Neural cell (in vitro differentiated cells): ENCODE results near the gene DGKD. TPM values are rescaled to one million over a fixed set of nuclear protein-coding genes. Genes with fewer than 3 reads are reported as not detected.

Source experiments
- H2AFZ ChIP-seq: fragments of 200-600, 300-800 bp; sonication (generic), shearing (Covaris generic); 2 replicates; pipeline ENCODE4 v1.6.0; 2014; ENCODE audit warnings: low read depth, mild to moderate bottlenecking, antibody characterized with exemption, low read length, moderate library complexity
- H3F3A ChIP-seq: fragments of 200-600 bp; shearing (Covaris generic); 2 replicates; pipeline ENCODE4 v1.6.1; 2016; ENCODE audit warnings: mild to moderate bottlenecking, moderate library complexity, mixed read lengths, antibody characterized with exemption, low read length; ENCODE audit not compliant: insufficient read depth, poor library complexity, severe bottlenecking
- H3K27ac ChIP-seq: fragments of 200-600, 300-800 bp; sonication (generic), shearing (Covaris generic); 2 replicates; pipeline ENCODE4 v1.5.1; 2014; ENCODE audit warnings: mild to moderate bottlenecking, low read length, moderate library complexity
- H3K27me3 ChIP-seq: fragments of 300-800, 200-600 bp; sonication (generic), shearing (Covaris generic); 2 replicates; pipeline ENCODE4 v1.6.0; 2014; ENCODE audit warnings: mild to moderate bottlenecking, low read depth, low read length, moderate library complexity; ENCODE audit not compliant: insufficient read depth
- H3K36me3 ChIP-seq: fragments of 300-800, 200-600 bp; sonication (generic), shearing (Covaris generic); 2 replicates; pipeline ENCODE4 v1.5.1; 2014; ENCODE audit warnings: mild to moderate bottlenecking, antibody characterized with exemption, low read length, moderate library complexity; ENCODE audit not compliant: insufficient read depth
- H3K4me2 ChIP-seq: fragments of 300-800, 200-600 bp; sonication (generic), shearing (Covaris generic); 2 replicates; pipeline ENCODE4 v1.6.0; 2014; ENCODE audit warnings: mild to moderate bottlenecking, low read length
- H3K4me3 ChIP-seq: fragments of 300-800, 200-600 bp; sonication (generic), shearing (Covaris generic); 2 replicates; pipeline ENCODE4 v1.5.1; 2014; ENCODE audit warnings: mild to moderate bottlenecking, low read length, moderate library complexity
- H3K79me2 ChIP-seq: fragments of 200-600 bp; shearing (Covaris generic); replicated peaks from 2 replicates; pipeline ENCODE4 v1.6.0; 2014; ENCODE audit warnings: mild to moderate bottlenecking, low read length, moderate library complexity; ENCODE audit not compliant: insufficient read depth
- H3K9ac ChIP-seq: fragments of 300-800, 200-600 bp; sonication (generic), shearing (Covaris generic); 2 replicates; pipeline ENCODE4 v1.6.1; 2016; ENCODE audit warnings: mild to moderate bottlenecking, low read length, mixed read lengths
- H3K9me2 ChIP-seq: fragments of 200-600 bp; shearing (Covaris generic); 2 replicates; pipeline ENCODE4 v1.6.1; 2016; ENCODE audit warnings: mild to moderate bottlenecking, low read length, mixed read lengths; ENCODE audit not compliant: insufficient read depth
- H3K9me3 ChIP-seq: fragments of 200-600, 300-800 bp; sonication (generic), shearing (Covaris generic); 2 replicates; pipeline ENCODE4 v1.6.1; 2016; ENCODE audit warnings: mild to moderate bottlenecking, mixed run types, low read length, moderate library complexity, mixed read lengths
- H4K20me1 ChIP-seq: fragments of 200-600 bp; shearing (Covaris generic); 2 replicates; pipeline ENCODE4 v1.6.1; 2016; ENCODE audit warnings: mild to moderate bottlenecking, mixed run types; ENCODE audit not compliant: insufficient read depth
- CTCF ChIP-seq: fragments of 450-650 bp; IDR thresholded peaks from 2 replicates; pipeline ENCODE4 v1.5.1; 2014; ENCODE audit warnings: antibody characterized with exemption, mild to moderate bottlenecking, moderate library complexity; ENCODE audit not compliant: poor library complexity, severe bottlenecking
- EP300 ChIP-seq: fragments of 450-650 bp; conservative IDR thresholded peaks from 2 replicates; pipeline ENCODE4 v1.6.1; 2014; ENCODE audit warnings: antibody characterized with exemption, mild to moderate bottlenecking, moderate library complexity; ENCODE audit not compliant: poor library complexity, severe bottlenecking
- EZH2 ChIP-seq: fragments of 200-600, 300-800 bp; shearing (Covaris generic), sonication (generic); IDR thresholded peaks from 2 replicates; pipeline ENCODE4 v1.6.1; 2014; ENCODE audit warnings: antibody characterized with exemption, low read length, borderline replicate concordance, mild to moderate bottlenecking; ENCODE audit not compliant: insufficient read depth, poor library complexity, severe bottlenecking
- MXI1 ChIP-seq: fragments of 450-650 bp; conservative IDR thresholded peaks from 2 replicates; pipeline ENCODE4 v1.6.1; 2014; ENCODE audit warnings: antibody characterized with exemption, mild to moderate bottlenecking; ENCODE audit not compliant: poor library complexity, severe bottlenecking
- POLR2AphosphoS5 ChIP-seq: IDR thresholded peaks from 2 replicates; pipeline ENCODE4 v1.6.1; 2012
- RAD21 ChIP-seq: fragments of 450-650 bp; conservative IDR thresholded peaks from 2 replicates; pipeline ENCODE4 v1.6.1; 2014; ENCODE audit warnings: antibody characterized with exemption, mild to moderate bottlenecking, moderate library complexity
- REST ChIP-seq: IDR thresholded peaks from 2 replicates; pipeline ENCODE4 v1.6.1; 2012; ENCODE audit warnings: borderline replicate concordance
- SMC3 ChIP-seq: fragments of 450-650 bp; conservative IDR thresholded peaks from 2 replicates; pipeline ENCODE4 v1.6.1; 2014; ENCODE audit warnings: antibody characterized with exemption, mild to moderate bottlenecking, moderate library complexity; ENCODE audit not compliant: poor library complexity
- TAF1 ChIP-seq: IDR thresholded peaks from 2 replicates; pipeline ENCODE4 v1.6.1; 2012; ENCODE audit warnings: low read depth
- polyA plus RNA-seq: library from polyadenylated mRNA; depleted of rRNA; stranded (reverse); fragments of >200 nt; gene quantifications from 2 replicates; pipeline ENCODE4 v1.2.3, GENCODE V29; 2014

DGKD gene
- polyA plus RNA-seq, 1 donor from 2014 or later = 36.4 TPM

GRCh38 chr2:233466991-233467603 is 112.8 kb downstream of the DGKD start:
- Histone ChIP-seq H3K9ac (no peak overlapping the region), H3K36me3 (peaks cover 4% of the 10 kb centered on the region), H3K4me2 (no peak overlapping the region), H2AFZ (no peak overlapping the region), H3F3A (no peaks in the 10 kb centered on the region), H3K79me2 (no peaks in the 10 kb centered on the region), H3K9me2 (no peaks in the 10 kb centered on the region), H3K27ac (no peak overlapping the region), H3K27me3 (no peaks in the 10 kb centered on the region), H3K4me3 (no peak overlapping the region), H3K9me3 (no peaks in the 10 kb centered on the region), H4K20me1 (no peaks in the 10 kb centered on the region)
- TF ChIP-seq POLR2AphosphoS5 (no peak), EP300 (no peak), RAD21 (no peak), TAF1 (no peak), MXI1 (no peak), SMC3 (no peak), CTCF (no peak), EZH2 (no peak), REST (no peak)

GRCh38 chr2:233468047-233468740 is 113.9 kb downstream of the DGKD start:
- H3K27ac ChIP-seq = no peak overlapping the region
- H3K9ac ChIP-seq = no peak overlapping the region
- H3K36me3 ChIP-seq = peaks cover 4% of the 10 kb centered on the region
- no peak overlapping the region for H2AFZ ChIP-seq
- no peak overlapping the region for H3K4me3 ChIP-seq
- H3K9me3 ChIP-seq = no peaks in the 10 kb centered on the region
- no peak overlapping the region for H3K4me2 ChIP-seq
- no peaks in the 10 kb centered on the region for H4K20me1 ChIP-seq
- H3K79me2 ChIP-seq = no peaks in the 10 kb centered on the region
- H3F3A ChIP-seq = no peaks in the 10 kb centered on the region
- H3K27me3 ChIP-seq = no peaks in the 10 kb centered on the region
- TF ChIP-seq MXI1 (no peak), EZH2 (no peak), REST (no peak), TAF1 (no peak), RAD21 (no peak), SMC3 (no peak), CTCF (no peak), POLR2AphosphoS5 (no peak), EP300 (no peak)
- H3K9me2 ChIP-seq = no peaks in the 10 kb centered on the region
